Glomerular visceral epithelial cell (primary cell): ENCODE data around the gene GRIK2.
"Not testable (repeated sequence)": the region's sequence is repeated elsewhere in the genome, so short reads cannot be mapped to it uniquely, and the experiment has no call there.

Experiments used
- DNase-seq: peaks from one replicate; pipeline ENCODE4 v3.0.0-alpha.2; 2016; ENCODE audit errors: extremely low spot score

Gene GRIK2

DNA sequence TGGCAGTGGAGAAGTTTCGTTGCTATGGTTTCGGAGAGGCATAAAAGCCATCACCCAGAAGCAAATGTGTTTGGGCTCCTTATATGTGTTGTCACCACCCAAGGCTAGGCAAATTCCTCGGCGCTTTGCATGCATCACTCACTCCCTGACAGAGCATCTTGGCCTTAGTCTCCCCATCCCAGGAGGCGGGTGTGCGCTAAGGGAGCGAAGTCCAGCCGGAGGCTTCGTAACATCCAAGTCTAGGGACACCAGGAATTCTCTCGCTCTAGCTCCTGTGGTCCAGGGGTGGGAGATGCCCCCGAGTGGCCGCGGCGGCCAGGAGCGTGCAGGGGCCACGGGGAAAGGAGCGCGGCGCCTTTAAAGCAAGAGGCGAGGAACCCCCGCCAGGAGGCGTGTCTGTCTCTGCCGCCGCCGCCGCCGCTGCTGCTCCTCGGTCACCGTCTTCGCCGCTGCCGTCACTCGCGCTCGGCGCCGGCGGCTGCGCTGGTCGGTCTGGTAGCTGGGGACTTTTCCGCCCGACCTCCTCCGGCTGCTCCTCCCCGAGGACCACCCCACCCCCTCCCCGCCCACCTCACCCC, at the start of gene GRIK2:
GRIK2 (plus strand) TSS at position 458 of the 578 bp plus-strand sequence.
- peak; percentile 56 for DNase-seq

DNA sequence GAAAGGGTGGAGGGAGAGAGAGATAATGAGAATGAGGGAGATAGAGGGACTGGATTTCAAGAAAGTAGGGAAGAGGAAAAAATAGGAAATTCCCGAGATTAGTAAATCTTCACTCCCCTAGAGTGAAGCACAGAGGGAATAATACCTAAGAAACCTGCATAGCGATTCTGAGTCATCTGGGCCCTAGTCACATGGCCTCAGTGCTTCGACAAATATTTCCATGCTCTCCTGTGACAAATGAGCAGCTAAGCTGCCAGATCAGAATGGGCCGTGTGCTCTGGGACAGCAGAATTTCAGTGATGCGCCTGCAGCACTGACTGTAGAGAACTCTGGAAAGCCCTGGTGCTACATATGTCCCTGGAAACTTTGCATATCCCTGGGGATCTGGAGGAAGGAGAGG, 48.6 kb upstream of the GRIK2 start:
- no peak for DNase-seq

DNA sequence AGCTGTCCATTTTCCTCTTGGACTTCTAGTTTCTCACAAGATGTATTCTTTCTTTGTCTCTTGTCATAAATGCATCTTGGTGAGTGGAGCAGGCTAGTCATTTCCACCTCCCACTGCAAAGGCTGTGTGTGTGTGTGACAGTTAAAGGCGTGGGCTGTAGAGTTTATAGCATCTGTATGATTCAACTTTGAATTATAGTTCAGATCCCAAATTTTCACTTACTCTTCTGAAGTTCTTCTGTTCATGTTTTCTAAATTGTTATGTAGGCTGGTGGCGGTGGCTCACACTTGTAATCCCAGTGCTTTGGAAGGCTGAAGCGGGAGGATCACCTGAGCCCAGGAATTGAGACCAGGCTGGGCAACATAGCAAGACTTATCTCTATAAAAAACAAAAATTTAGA, 44.7 kb upstream of the GRIK2 start:
- DNase-seq, result no peak

DNA sequence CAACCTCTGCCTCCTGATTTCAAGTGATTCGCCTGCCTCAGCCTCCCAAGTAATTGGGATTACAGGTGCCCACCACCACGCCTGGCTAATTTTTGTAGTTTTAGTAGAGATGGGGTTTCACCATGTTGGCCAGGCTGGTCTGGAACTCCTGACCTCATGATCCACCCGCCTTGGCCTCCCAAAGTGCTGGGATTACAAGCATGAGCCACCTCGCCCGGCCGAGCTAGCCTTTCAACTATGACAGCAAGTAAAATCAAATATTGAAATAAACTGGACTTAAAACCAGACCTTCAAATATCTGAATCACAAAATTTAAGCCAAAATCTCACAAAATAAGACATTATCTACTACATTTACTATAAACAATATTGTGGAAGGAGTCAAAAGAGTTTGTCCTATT, 42.9 kb upstream of the GRIK2 start:
- DNase-seq, result not testable (repeated sequence)

DNA sequence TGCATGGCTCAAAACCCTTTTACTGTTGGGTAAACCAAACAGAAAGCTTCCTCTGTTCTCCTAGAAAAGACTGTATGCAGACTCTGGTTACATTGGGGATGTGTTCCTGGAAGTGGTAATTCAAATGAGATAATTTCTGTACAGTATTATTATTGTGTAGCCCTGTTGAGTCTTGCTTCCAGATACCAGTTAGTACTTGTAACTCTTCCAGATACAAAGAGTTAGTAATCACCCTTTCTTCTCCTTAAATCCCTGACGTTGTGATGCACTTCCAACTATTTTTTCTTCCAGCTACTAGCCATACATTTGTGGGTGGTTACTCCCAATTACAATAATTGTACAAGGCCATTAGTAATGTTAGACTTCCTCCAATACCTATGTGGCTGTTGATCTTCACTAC, 42.3 kb upstream of the GRIK2 start:
- DNase-seq, result no peak

DNA sequence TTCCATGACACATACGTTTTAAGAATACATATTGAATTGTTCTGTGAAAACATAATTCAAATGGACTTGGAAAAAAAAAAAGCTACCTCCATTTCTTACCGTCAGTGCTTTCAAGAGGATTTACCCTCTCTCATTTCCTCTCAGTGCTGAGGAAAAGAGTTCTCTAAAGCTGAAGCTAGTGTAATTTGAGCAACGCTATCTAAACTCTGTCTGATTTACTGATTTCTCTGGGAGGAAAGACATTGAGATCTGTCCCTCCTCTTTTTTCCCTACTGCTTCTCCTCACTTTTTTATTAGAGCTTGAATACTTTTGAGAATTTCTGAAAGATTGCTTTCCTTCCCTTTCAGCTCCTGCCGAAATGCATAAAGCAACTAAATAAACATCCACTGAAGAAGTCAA, 41.2 kb upstream of the GRIK2 start:
- DNase-seq, result no peak

DNA sequence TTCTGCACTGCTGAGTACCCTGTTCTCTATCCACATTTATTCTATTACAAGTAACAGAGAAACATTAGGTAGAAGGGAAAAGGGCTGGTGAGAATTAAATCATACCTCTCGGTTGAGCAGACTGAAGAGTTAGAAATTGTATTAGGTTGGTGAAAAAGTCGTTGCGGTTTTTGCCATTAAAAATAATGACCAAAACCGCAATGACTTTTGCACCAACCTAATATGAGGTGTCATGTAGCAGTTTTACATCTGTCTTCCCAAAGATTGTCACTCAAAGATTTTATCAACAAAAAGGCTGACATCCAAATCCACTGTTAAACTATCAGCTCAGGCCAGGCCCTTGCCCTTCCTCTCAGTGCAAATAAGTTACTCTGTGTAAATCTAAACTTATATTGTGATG, 28.3 kb upstream of the GRIK2 start:
- DNase-seq, result no peak

DNA sequence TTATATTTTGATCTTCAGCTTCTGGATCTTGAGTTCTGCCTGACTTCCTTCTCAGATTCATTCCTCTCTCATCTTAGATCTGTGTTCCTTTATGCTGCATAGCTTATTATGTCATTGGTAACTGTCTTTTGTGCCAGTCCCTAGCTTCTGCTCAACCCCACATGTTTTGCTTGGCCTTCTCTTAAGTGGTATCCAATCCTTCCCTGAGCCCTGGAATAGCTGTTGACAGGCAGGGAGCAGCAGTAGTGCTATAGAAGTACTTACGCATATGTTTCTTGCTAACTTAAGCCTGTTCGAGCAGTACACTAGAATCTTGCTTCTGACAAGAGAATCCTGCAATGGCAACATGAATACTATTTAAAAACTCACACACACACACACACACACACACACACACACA, 13.6 kb upstream of the GRIK2 start:
- no peak for DNase-seq

DNA sequence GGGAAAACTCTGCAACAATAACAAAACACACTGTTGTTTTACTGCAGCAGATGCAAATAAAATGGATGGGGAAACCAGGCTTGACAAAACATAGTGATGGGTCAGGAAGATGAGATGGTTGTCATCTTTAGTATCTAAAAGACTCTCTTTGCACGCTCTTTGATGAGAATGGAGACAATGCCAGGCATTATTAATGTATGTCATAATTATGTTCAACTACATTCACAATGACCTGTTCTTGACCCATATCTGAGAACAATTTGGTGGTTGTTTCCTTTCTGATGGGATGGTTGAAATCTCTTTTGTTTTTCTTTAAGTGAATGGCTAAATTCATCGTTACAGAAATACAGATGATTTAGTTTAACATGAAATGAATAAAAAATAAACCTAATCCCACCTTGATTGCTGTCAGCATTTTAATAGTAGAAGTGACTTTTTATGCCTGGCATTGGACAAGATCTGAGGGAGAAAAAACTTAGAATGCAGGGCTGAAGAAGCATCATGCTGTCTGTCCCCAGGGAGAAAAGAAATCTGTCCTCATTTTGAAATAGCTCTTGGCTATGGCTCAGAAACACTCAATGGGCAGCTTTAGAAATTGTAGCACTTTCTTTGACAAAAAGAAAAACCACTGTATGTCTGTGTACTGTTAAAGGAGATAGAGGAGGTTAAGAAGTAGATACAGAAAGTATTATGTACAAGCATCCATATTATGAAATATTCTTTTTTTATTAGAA, 12.4 kb upstream of the GRIK2 start:
- no peak for DNase-seq

DNA sequence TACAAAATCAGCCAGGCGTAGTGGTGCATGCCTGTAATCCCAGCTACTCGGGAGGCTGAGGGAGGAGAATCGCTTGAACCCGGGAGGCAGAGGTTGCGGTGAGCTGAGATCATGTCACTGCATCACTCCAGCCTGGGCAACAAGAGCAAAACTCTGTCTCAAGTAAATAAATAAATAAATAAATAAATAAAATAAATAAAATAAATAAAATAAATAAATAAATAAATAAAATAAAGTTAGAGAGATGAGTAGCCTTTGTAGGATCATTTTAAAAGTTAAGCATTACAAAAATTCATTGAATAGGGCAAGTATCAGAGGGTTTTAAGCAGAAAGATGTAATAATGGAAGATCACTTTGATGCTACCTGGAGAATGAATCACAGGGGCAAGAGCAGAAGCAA, 9.8 kb upstream of the GRIK2 start:
- not testable (repeated sequence) for DNase-seq

DNA sequence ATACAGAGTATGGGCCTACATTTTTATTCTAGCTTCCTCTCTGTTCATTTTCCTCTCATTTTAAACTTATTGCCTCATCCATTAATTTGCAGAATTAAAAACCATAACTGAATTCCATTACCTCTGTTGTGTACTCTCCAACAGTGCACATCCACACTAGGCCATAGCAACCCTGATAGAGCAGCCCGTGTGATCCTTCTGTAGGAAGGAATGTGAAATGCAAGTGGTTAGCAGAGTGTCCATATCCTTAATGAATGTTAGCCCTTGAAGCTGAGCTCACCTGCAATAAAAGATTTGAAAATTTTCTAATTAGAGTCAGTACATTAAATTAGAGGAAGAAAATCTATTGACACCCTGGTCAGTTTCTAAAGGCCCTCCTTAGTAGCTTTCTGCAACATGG, 6.5 kb upstream of the GRIK2 start:
- no peak for DNase-seq

DNA sequence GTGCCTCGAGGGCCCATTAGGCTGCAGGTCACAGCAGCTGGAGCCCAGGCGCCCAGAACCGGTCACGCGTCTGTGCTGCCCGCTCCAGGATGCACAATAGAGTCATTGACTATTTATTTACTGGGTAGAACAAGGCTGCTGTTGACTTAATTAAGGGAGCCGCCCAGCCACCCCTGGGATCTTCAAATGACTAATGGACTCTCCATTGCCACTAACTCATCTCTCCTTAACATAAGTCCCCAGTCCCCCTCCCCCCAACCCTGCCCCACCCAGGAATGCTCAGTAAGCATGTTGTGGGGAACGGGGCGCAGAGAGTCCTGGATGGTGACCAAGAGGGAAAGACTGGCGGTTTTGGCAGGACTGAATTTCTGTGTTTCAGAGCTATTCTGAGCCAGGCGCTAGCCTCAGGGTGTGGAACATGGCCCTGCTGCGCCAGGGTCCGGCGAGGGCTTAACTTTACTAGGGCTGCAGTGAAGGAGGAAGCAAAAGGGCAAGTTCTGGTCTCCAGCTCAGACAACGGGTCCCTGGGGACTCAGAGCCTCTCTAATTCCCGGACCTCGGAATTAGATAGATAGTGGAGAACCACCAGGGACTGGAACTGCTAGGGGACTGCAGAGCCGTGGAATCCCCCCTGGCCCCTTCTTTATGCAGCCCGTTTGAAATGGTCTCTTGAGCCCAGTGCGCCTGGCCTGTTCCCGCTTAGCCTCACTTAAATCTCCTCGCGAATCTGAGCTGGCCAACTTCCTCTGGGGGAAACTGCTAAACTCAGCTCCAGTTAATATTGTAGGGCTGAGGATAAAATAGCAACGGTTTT, 1.5 kb upstream of the GRIK2 start:
- DNase-seq, result no peak

DNA sequence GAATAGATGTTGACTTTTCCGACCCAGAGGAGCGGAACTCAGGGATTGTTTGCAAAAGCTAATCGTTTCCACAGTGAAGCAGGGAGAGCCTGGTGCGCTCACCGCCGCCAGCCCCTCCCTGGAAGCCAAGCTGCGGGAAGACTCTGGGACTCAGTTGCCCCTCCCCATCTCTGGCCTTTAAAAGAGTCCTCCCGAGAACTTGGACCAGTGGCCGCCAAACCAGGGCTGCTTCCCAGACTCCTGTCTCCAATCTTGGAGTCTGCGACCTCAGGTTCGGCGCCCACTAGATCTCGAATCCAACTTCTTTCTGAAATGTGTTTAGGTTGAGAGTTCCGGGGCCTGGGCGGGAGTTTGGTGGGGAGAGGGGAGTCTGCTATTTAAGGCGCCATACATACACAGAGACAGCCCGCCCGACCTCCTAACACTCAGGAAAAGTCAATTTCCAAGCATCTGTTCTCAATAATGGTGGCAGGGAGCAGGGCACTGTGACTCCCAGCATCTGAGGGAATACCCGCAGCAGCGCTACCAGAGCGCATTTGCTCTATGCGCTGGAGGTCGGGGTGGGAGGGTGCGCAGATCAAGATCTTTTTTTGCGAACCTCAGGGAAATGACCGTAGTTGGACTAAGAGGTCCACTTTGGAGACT, 800 bp upstream of the GRIK2 start:
- DNase-seq, result no peak

DNA sequence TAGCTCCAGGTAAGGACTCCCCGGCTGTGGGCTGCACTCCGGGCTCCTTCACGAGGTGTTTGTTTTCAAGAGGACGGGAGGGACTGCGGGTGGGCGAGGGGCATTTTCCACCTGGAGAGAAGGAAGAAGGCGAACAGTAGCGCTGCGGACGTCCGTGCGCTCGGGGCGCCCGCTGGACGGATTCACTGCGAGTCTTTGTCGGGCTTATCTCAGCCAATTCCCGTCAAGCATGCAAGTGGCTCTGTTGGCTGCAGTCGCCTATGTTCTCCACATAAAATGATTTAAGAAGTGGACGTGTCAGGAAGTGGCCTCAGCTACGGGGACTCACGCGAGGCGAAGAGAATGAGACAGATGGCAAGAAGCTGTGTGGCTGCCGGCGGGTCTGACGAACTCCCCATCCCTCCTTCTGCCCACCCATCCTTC, 332 bp downstream of the GRIK2 start:
- peak; percentile 37 for DNase-seq

DNA sequence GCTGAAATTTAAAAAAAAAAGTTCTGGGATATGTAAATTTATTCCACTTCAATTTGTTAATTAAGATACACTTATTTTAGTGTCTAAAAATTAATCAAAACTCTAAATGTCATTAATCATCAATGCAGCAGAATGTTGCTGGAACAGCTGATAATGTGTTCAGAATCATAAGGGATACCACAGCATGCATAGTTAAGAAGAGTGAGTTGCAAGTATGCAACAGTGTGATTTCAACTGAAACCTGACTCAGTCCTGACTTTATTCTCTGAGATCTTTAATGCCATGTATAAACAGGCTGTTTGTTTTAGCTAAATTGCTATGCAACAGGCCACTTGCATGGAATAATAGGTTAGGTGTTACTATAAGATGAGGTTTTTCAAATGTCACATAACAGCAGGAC, 1.4 kb downstream of the GRIK2 start:
- DNase-seq, result no peak

DNA sequence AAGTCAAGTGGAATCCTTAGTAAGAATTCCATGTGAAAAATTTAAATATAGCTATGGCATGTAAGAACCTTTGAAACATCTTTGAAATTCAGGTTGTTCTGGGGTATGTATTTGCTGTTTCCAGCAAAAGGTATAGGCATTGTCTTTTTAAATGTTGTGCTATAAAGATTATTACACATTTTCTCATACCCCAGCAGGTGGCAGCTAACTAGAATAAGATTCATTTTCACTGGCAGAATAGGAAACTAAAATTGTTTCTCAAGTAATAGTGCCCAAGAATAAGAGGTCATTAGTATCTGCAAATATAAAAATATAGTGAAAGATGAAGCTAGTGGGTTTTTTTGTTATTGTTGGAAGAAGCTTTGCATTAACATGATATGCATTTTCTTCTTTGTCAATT, 1.8 kb downstream of the GRIK2 start:
- no peak for DNase-seq

DNA sequence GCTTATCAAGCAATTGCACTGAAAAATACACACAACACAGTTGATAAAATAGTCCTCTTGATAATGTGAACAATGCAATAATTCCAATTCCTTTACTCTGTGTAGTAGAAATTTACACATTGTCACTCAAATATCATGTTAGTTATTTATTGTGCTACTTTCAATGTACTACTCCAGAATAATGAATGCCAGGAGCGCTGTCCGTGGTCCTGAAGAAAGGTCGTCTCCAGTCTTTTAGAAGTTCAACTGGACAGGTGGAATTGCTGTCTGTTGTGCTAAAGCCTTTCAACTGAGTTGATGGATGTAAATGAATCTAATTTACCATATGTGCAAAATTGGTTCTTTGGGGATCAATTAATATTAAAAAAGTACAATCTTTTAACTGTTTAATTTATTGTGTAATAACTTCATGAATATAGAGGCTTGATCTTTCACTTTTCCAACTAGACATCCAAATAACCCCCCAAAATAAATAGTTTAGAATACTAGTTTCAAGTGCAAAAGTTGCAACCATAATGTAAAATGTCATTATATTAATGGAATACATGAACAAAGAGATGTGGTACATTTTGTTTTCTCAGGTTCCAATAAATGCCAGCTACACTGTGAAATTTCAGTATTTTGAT, 3.2 kb downstream of the GRIK2 start:
- peak; percentile 71 for DNase-seq

DNA sequence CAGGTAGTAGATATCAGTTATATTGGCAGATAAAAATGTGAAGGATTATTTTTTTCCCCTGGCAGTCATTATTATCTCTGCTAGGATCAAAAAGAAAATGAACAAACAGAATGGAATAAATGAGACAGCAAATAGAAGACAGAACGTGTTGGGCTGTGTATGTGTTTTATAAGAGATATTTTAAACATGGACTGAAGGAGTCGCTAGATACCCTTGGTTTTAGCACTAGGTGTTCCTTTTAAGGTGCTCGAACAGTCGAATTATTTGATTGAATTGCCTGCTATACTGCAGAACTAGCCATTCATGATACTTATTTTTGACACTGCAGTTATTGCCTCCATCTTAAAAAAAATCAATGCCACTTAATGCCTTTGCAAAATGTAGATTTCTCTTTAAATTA, 3.7 kb downstream of the GRIK2 start:
- DNase-seq, result peak; percentile 20

DNA sequence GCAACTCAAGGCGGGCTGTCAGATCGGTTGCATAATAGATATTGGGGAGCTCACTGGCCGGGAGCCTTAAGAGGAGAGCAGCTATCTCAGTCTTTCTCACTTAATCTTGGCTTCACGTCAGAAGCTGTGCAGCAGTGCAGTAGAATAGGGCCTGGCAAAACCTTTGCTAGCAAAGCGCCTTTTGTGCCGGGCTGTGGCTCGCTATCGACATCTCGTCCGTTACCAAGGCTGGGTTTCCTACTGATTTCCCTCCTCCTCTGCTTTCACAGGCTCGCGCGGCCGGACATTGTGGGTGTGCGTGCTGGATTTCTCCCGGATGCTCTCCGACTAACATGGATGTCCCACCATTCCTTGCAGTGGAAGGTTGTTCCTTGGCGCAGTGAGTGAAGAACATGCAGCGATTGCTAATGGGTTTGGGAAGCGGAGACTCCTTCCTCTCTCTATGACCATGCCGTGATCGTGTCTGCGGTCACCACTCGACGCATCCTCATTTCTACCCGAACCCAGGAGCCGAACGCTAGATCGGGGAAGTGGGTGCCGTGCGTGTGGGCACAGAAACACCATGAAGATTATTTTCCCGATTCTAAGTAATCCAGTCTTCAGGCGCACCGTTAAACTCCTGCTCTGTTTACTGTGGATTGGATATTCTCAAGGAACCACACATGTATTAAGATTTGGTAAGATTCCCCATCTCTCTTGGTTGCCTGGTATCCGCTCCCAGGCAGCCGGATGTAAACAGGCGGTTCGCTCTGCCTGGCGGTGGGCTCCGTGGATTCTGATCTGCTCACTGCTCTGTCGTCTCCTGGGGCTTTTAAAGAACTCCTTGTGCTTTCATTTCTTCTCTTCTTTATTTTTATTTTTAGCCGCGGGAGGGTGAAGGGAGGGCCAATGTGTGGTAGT, 5.5 kb downstream of the GRIK2 start:
- no peak for DNase-seq

DNA sequence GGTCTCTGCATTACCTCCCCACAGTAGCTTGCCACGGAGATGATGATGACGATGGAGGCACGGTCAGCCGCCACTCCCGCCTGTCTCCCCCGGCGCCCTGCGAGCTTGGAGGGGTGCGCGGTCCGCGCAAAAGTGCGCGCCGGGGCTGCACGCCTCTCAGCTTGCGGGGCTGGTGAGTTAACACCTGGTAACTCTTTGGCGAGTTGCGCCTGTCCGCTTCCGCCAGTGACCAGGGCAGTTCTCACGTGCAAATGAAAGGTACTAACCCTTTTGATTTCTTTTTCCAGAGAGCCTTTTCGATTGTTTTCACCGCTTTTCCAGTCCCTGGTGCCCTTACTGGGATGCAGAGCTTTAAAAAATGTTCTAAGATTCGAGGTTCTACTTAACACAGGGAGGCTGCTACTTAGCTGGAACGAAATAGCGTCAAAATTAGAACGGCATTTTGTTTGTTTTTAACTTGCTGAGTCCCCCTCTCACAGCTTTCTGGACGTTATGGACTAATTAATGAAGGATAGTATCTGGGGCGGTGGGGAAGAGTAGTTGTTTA, 6.2 kb downstream of the GRIK2 start:
- no peak for DNase-seq
